Ovary (tissue), 9 donors: ENCODE measurements around the gene INHBC. TPM values are rescaled to one million over a fixed set of nuclear protein-coding genes. Genes with fewer than 3 reads are reported as not detected.
"Not testable (repeated sequence)": the region's sequence is repeated elsewhere in the genome, so short reads cannot be mapped to it uniquely, and the experiment has no call there.

Source experiments
- DNase-seq, 5 donors: peaks; one replicate each; pipeline ENCODE4 v3.0.0-alpha.2; 2019 to 2020
- H3K27ac ChIP-seq, 2 donors: fragments of 200-600 bp; one replicate each; pipeline versions ENCODE4 v1.5.1 to v1.8.0; 2019 to 2022
- H3K27me3 ChIP-seq: fragments of 200-600 bp; one replicate; pipeline ENCODE4 v1.8.0; 2022
- H3K36me3 ChIP-seq: fragments of 200-600 bp; sonication (generic); one replicate; pipeline ENCODE4 v1.5.1; 2019
- H3K4me1 ChIP-seq: one replicate; pipeline ENCODE4 v1.8.1; 2013; ENCODE audit warnings: mild to moderate bottlenecking, moderate library complexity; ENCODE audit not compliant: insufficient read depth
- H3K4me3 ChIP-seq: fragments of 200-600 bp; sonication (generic); one replicate; pipeline ENCODE4 v1.5.1; 2017
- H3K9me3 ChIP-seq, 2 donors: fragments of 200-600 bp in 1 of 2; sonication (generic) in 1 of 2; one replicate each; pipeline versions ENCODE4 v1.5.1 to v1.8.1; 2013 to 2019; ENCODE audit warnings: mild to moderate bottlenecking in 1 of 2, moderate library complexity in 1 of 2
- EP300 ChIP-seq: sonication (generic); formaldehyde crosslinking; IDR thresholded peaks from one replicate; pipeline ENCODE4 v1.6.1; 2017; ENCODE audit warnings: antibody characterized with exemption
- POLR2A ChIP-seq: fragments of 450-650 bp; IDR thresholded peaks from one replicate; pipeline ENCODE4 v1.6.1; 2017; ENCODE audit warnings: antibody characterized with exemption, mild to moderate bottlenecking, moderate library complexity
- WGBS, 3 donors: extraction: QIAGEN DNeasy Blood & Tissue Kit in 1 of 3; methylation state at CpG; one replicate each; pipeline versions ENCODE4 v1.1.5 to v1.1.7; 2013 to 2017; 5-methylcytosine and 5-hydroxymethylcytosine counted together
- intact Hi-C, 4 donors: fragments of 100-400 bp; cut with DNase I; formaldehyde crosslinking; loops; one replicate each; pipeline versions ENCODE4 v1.11.0 to v1.15.1; 2022 to 2023
- polyA plus RNA-seq, 2 donors: library from polyadenylated mRNA; stranded (reverse); fragments of 200-250 nt in 1 of 2; fragments of 350-450 nt in 1 of 2; fragmentation: Illumina TruSeq in 1 of 2; extraction: RNeasy Lipid Tissue Mini Kit (QIAGEN cat#74804) in 1 of 2; gene quantifications; one replicate each; pipeline ENCODE4 v1.2.3, GENCODE V29; 2013 to 2014
- total RNA-seq, 7 donors: library from RNA; depleted of rRNA in 2 of 7; stranded (reverse); fragments of >200 nt in 2 of 7; fragmentation: NEBNext Ultra II Directional in 3 of 7; extraction: Animal tissue kit (Norgen Biotek cat#: 25700) in 3 of 7; gene quantifications; one replicate each; pipeline versions ENCODE4 v1.1.0 to v1.2.4, GENCODE V29; 2016 to 2023
- TF ChIP-seq, protein P1 (sequence below), 3 donors: fragments of 450-650 bp in 2 of 3; fragments of 200-600 bp in 1 of 3; IDR thresholded peaks; one replicate each; pipeline versions ENCODE4 v1.5.1 to v1.8.0; 2016 to 2022; ENCODE audit warnings: antibody characterized with exemption in 3 of 3, mild to moderate bottlenecking in 1 of 3
- donor health status: DM: no; HTN: no; CAD: no; lungs with moderate emphysema.
- donor health status: DM: no; HTN: no; CAD: no.
- donor health status: Bipolar disorder and iron deficiency.
- donor health status: DM: yes; HTN: yes; CAD: no.
- donor health status: DM: no; HTN: no; CAD: no.
- donor health status: DM: yes; HTN: yes; CAD: no.

The INHBC gene
- total and polyA plus RNA-seq, 9 donors, result 0.07 to 0.27 (median 0.12) TPM; not detected in 5

DNA sequence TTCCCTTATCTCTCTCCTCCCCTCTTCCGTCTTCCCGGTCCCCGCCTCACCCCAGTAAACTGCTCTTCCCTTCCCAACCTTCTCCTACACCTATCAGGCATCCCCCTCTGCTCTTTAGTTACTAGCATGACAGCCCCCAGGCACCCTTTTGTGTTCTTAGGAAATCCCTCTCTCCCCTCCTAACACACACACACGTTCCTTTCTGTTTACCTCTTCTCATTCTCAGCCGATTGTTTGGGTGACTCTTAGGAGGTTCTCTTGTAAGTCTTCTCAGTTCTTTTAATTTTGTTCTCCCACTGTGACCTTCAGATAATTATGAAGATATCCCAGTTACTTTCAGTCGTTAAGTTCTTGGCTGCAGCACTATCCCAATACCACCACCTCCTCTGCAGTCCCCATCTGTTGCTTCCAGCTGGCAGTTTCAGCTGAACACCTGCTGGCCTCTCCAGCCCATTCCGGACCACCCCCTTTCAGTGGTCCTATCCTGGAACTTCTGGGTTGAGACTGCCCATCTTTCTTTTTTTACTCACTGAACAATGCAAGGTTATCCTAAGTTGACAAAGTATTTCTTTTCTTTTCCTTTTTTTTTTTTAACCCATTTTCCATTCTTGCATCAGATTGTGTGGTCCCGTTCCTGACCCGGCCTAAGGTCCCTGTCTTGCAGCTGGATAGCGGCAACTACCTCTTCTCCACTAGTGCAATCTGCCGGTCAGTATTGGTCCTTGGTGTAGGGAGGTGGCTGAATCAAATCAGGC, 54.0 kb downstream of the INHBC start:
- DNase-seq, result no peak
- H3K27me3 ChIP-seq, result no peaks in the 10 kb centered on the region
- intact Hi-C loops, result no loop called here
- H3K27ac ChIP-seq, result peak overlapping the region in 1 of 2 donors; percentile 46
- no peaks in the 10 kb centered on the region for H3K9me3 ChIP-seq
- H3K4me1 ChIP-seq, result peaks cover 5% of the 10 kb centered on the region
- peak overlapping the region; percentile 81 for H3K4me3 ChIP-seq
- 23 to 27% (median 26%) methylated on average over 11 of the region's 11 CpGs for WGBS, 3 donors
- no peaks in the 10 kb centered on the region for H3K36me3 ChIP-seq
- no peak for TF ChIP-seq POLR2A

DNA sequence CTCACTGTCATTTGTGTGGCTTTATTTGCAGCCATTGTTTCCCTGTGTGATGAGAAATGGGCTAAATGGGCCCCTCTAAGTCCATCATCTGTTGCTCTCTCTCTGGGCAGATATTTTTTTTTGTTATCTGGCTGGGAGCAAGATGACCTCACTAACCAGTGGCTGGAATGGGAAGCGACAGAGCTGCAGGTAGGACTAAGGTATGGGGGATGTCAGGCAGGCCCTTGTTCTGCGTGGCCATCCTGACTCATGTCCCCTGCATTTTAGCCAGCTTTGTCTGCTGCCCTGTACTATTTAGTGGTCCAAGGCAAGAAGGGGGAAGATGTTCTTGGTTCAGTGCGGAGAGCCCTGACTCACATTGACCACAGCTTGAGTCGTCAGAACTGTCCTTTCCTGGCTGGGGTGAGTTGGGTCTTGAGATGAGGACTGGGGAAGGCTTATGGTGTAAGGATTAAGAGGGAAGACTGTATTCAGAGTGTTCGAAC, 54.6 kb downstream of the INHBC start:
- Histone ChIP-seq H3K27ac (no peak overlapping the region), H3K4me1 (peaks cover 5% of the 10 kb centered on the region), H3K4me3 (no peak overlapping the region), H3K9me3 (no peaks in the 10 kb centered on the region), H3K27me3 (no peaks in the 10 kb centered on the region), H3K36me3 (no peaks in the 10 kb centered on the region)
- TF ChIP-seq POLR2A (no peak), EP300 (no peak)
- TF ChIP-seq, protein P1, sequence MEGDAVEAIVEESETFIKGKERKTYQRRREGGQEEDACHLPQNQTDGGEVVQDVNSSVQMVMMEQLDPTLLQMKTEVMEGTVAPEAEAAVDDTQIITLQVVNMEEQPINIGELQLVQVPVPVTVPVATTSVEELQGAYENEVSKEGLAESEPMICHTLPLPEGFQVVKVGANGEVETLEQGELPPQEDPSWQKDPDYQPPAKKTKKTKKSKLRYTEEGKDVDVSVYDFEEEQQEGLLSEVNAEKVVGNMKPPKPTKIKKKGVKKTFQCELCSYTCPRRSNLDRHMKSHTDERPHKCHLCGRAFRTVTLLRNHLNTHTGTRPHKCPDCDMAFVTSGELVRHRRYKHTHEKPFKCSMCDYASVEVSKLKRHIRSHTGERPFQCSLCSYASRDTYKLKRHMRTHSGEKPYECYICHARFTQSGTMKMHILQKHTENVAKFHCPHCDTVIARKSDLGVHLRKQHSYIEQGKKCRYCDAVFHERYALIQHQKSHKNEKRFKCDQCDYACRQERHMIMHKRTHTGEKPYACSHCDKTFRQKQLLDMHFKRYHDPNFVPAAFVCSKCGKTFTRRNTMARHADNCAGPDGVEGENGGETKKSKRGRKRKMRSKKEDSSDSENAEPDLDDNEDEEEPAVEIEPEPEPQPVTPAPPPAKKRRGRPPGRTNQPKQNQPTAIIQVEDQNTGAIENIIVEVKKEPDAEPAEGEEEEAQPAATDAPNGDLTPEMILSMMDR (IDR thresholded peaks at IDR 0.05), result no peak
- intact Hi-C loops, result no loop called here
- no peak for DNase-seq
- 87 to 89% (median 88%) methylated on average over 5 of the region's 5 CpGs for WGBS, 3 donors

DNA sequence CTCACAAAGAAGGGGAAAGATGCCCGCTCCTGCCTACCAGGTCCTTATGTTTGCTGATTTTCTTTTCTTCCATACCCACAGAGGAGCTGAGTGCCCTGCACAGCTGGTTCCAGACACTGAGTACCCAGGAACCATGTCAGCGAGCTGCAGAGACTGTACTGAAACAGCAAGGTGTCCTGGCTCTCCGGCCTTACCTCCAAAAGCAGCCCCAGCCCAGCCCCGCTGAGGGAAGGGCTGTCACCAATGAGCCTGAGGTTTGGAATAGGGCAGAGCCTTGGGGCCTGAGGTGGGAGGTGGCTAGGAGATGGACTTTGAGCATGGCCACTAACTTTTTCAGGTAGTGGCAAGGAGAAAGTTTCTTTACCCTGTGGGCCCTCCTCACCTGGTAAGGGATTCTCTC, 55.5 kb downstream of the INHBC start:
- TF ChIP-seq EP300, result no peak
- no peak for TF ChIP-seq POLR2A
- TF ChIP-seq, protein P1 (IDR thresholded peaks at IDR 0.05), result no peak
- H3K36me3 ChIP-seq, result no peaks in the 10 kb centered on the region
- no peaks in the 10 kb centered on the region for H3K9me3 ChIP-seq
- intact Hi-C loops, result no loop called here
- H3K27me3 ChIP-seq, result no peaks in the 10 kb centered on the region
- no peak overlapping the region for H3K4me3 ChIP-seq
- peaks cover 5% of the 10 kb centered on the region for H3K4me1 ChIP-seq
- 95 to 97% (median 96%) methylated on average over 4 of the region's 4 CpGs for WGBS, 3 donors
- H3K27ac ChIP-seq, result no peak overlapping the region
- DNase-seq, result no peak

DNA sequence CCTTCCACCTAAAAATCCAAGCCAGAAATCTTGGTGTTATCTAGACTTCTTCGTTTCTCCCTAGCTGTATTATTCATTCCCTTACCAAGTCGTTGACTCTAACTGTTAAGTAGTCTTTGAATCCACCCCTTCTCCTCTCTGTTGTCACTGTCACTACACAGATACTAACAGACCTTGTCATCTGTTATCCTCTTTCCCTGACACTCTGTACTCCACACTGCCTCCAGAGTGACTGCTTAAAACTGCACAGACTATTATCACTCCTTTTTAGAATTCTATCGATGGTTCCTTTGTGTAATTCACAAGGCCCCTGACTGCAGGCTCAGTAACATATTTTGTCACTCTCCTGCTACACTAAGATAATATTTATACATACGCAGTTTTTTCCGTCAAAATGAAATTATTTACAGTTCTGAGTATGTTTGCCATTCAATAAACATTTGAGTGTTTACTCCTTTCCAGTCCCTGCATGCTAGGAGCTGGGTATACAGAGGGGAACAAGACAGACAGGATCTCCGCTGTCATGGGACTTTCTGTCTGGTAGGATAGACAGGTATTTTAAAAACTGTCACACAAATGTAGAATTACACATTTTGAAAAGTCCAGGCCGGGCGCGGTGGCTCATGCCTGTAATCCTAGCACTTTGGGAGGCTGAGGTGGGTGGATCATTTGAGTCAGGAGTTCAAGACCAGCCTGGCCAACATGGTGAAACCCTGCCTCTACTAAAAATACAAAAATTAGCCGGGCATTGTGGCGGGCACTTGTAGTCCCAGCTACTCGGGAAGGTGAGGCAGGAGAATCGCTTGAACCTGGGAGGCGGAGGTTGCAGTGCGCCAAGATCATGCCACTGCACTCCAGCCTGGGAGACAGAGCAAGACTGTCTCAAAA, 57.1 kb downstream of the INHBC start:
- TF ChIP-seq EP300, result no peak
- TF ChIP-seq POLR2A, result no peak
- TF ChIP-seq, protein P1 (IDR thresholded peaks at IDR 0.05), result no peak
- peaks cover 5% of the 10 kb centered on the region for H3K4me1 ChIP-seq
- no peak for DNase-seq
- H3K9me3 ChIP-seq, result no peaks in the 10 kb centered on the region
- H3K27ac ChIP-seq, result no peak overlapping the region
- H3K4me3 ChIP-seq, result no peak overlapping the region
- H3K27me3 ChIP-seq, result no peaks in the 10 kb centered on the region
- no peaks in the 10 kb centered on the region for H3K36me3 ChIP-seq
- 88 to 91% (median 90%) methylated on average over 15 of the region's 15 CpGs for WGBS, 3 donors
- intact Hi-C loops, result no loop called here

DNA sequence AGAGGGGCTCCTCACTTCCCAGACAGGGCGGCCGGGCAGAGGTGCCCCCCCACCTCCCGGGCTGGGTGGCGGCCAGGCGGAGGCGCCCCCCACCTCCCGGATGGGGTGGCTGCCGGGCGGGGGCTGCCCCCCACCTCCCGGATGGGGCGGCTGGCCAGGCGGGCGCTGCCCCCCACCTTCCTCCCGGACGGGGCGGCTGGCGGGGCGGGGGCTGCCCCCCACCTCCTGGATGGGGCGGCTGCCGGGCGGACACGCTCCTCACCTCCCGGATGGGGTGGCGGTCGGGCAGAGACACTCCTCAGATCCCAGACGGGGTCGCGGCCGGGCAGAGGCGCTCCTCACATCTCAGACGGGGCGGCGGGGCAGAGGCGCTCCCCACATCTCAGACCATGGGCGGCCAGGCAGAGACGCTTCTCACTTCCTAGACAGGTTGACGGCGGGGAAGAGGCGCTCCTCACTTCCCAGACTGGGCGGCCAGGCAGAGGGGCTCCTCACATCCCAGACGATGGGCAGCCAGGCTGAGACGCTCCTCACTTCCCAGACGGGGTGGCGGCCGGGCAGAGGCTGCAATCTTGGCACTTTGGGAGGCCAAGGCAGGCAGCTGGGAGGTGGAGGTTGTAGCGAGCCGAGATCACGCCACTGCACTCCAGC, 60.6 kb downstream of the INHBC start:
- H3K4me1 ChIP-seq, H3K36me3 ChIP-seq, DNase-seq, H3K27me3 ChIP-seq, H3K27ac ChIP-seq, H3K9me3 ChIP-seq, intact Hi-C loops, H3K4me3 ChIP-seq: not testable (repeated sequence)
- whole genome bisulfite sequencing, 3 donors, result 90 to 95% (median 93%) methylated on average over 29 to 45 of the region's 48 CpGs
